Measurements from ENCODE around the gene MEGF11.
"Not testable (repeated sequence)": the region's sequence is repeated elsewhere in the genome, so short reads cannot be mapped to it uniquely, and the experiment has no call there.

The MEGF11 gene

GRCh38 chr15:66006986-66007385 lies 246.6 kb downstream of the MEGF11 start:
- no peak for TF ChIP-seq CTCF (IDR thresholded peaks at IDR 0.05; ENCODE audit: low read depth, low read length, missing control alignments)
- no peak overlapping the region for H3K4me3 ChIP-seq (ENCODE audit: low read depth, low read length)
- no peak for DNase-seq (ENCODE audit: low read depth)

DNA sequence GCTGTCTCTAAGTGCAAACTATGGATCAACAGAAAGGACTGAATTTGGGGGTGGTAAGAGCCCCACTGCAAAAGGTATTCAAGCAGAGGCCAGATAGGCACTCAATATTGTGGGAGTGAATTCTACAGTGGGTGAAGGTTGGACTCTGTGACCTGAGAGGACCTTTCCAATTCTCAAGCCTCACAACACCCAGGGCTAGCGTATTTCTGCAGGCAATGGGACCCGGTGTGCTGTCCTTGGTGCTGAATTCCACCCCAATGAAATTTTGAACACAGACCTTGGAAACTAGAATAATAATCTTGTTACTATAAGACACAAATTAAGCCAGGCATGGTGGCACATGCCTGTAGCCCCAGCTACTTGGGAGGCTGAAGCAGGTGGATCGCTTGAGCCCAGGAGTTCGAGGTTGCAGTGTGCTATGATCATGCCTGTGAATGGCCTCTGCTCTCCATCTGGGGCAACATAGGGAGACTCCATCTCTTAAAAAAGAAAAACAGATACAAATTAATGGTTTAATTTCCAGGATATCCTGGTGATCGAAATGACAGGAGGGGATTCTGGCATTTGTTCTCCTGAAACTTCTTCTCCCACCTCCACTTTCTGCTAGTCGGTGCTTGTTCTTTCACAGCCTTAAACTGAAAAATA lies 248.8 kb downstream of the MEGF11 start:
- no peak for DNase-seq (ENCODE audit: low read depth)
- no peak overlapping the region for H3K4me3 ChIP-seq (ENCODE audit: low read depth, low read length)
- no peak for TF ChIP-seq CTCF (IDR thresholded peaks at IDR 0.05; ENCODE audit: low read depth, low read length, missing control alignments)

DNA sequence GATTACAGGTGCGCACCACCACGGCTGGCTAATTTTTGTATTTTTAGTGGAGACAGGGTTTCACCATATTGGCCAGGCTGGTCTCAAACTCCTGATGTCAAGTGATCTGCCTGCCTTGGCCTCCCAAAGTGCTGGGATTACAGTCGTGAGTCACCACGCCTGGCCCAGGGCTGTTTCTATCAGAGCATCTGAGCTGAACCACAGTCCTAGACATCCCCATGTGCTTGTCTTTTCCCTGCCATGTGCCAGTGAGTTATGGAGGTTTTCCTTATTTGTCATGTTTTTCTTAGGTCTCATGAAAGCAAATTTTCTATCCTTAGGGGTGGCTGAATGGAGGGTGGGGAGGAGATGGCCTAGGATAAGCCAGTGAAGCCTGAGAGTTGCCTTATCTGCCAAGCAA lies 250.4 kb downstream of the MEGF11 start:
- DNase-seq (ENCODE audit: low read depth); H3K4me3 ChIP-seq (ENCODE audit: low read depth, low read length): not testable (repeated sequence)

GRCh38 chr15:66001717-66002426 lies 251.7 kb downstream of the MEGF11 start:
- DNase-seq (ENCODE audit: low read depth) = no peak
- no peak for TF ChIP-seq CTCF (IDR thresholded peaks at IDR 0.05; ENCODE audit: low read depth, low read length, missing control alignments)
- no peak overlapping the region for H3K4me3 ChIP-seq (ENCODE audit: low read depth, low read length)

- no peak for TF ChIP-seq CTCF (IDR thresholded peaks at IDR 0.05; ENCODE audit: low read depth, low read length, missing control alignments)
- DNase-seq (ENCODE audit: low read depth) = no peak
These were observed 252.5 kb downstream of the MEGF11 start for GRCh38 chr15:66001042-66001441.

DNA sequence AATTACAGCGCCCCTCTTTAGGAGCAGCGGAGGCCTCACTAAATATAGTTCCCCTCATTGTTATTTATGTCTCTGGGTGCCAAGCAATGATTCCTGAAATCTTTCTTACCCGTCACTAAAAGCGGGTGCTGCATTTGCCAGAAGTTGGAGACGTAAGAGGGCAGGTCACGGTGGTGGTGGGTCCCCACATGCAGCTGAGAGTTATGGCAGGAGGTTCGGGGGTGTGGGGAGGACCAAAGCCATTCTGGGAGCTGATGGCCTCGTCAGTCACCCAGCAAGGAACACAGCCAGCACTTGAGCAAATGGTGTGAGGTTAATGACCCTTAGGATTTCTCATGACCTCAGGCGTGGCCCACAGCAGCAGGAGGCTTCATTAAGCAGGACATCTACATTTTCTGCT lies 255.1 kb downstream of the MEGF11 start:
- H3K4me3 ChIP-seq (ENCODE audit: low read depth, low read length) = no peak overlapping the region
- DNase-seq (ENCODE audit: low read depth) = no peak
- no peak for TF ChIP-seq CTCF (IDR thresholded peaks at IDR 0.05; ENCODE audit: low read depth, low read length, missing control alignments)

More at GRCh38 chr15:66001042-66001441, 252.5 kb downstream of the MEGF11 start:
- H3K4me3 ChIP-seq (ENCODE audit: low read depth, low read length) = no peak overlapping the region

GRCh38 chr15:65996901-65997300 lies 256.6 kb downstream of the MEGF11 start:
- no peak overlapping the region for H3K4me3 ChIP-seq (ENCODE audit: low read depth, low read length)
- no peak for TF ChIP-seq CTCF (IDR thresholded peaks at IDR 0.05; ENCODE audit: low read depth, low read length, missing control alignments)
- DNase-seq (ENCODE audit: low read depth) = no peak
